Measurements from ENCODE around the gene NCF2.
A peak's percentile ranks its signal among the peaks of the same experiment; 100 is the strongest.

The NCF2 gene

GRCh38 chr1:183600634-183601033 is 10.4 kb upstream of the NCF2 start:
- H3K27ac Mint-ChIP-seq, result no peak overlapping the region
- H3K4me3 Mint-ChIP-seq, result no peak overlapping the region
- peaks cover 19% of the 10 kb centered on the region for H3K4me1 Mint-ChIP-seq
- no peaks in the 10 kb centered on the region for H3K36me3 Mint-ChIP-seq
- no peaks in the 10 kb centered on the region for H3K9me3 Mint-ChIP-seq
- DNase-seq (ENCODE audit: low spot score in 2 of 2), result no peak
- no peak for ATAC-seq

GRCh38 chr1:183600136-183600535 is 9.9 kb upstream of the NCF2 start:
- ATAC-seq, result peak; percentile 42
- H3K9me3 Mint-ChIP-seq, result no peaks in the 10 kb centered on the region
- H3K4me1 Mint-ChIP-seq, result peaks cover 19% of the 10 kb centered on the region
- H3K4me3 Mint-ChIP-seq, result no peak overlapping the region
- DNase-seq (ENCODE audit: low spot score in 2 of 2), result no peak
- H3K27ac Mint-ChIP-seq, result no peak overlapping the region
- H3K36me3 Mint-ChIP-seq, result no peaks in the 10 kb centered on the region

- ATAC-seq (peak; percentile 47), DNase-seq (ENCODE audit: low spot score in 2 of 2) (no peak)
- H3K4me1 Mint-ChIP-seq, result peaks cover 9% of the 10 kb centered on the region
- no peaks in the 10 kb centered on the region for H3K9me3 Mint-ChIP-seq
- H3K4me3 Mint-ChIP-seq, result no peak overlapping the region
- no peaks in the 10 kb centered on the region for H3K36me3 Mint-ChIP-seq
- H3K27ac Mint-ChIP-seq, result no peak overlapping the region
These were observed 8.1 kb upstream of the NCF2 start for GRCh38 chr1:183598386-183598785.

- H3K27ac Mint-ChIP-seq, result no peak overlapping the region
These were observed 7.5 kb upstream of the NCF2 start for GRCh38 chr1:183597656-183598347.

GRCh38 chr1:183596500-183596899 is 6.2 kb upstream of the NCF2 start:
- no peak overlapping the region for H3K4me3 Mint-ChIP-seq
- H3K4me1 Mint-ChIP-seq, result peaks cover 14% of the 10 kb centered on the region
- no peaks in the 10 kb centered on the region for H3K9me3 Mint-ChIP-seq
- no peaks in the 10 kb centered on the region for H3K36me3 Mint-ChIP-seq
- no peak for ATAC-seq
- no peak for DNase-seq (ENCODE audit: low spot score in 2 of 2)
- no peak overlapping the region for H3K27ac Mint-ChIP-seq

More at GRCh38 chr1:183597656-183598347, 7.5 kb upstream of the NCF2 start:
- no peak for DNase-seq (ENCODE audit: low spot score in 2 of 2)
- Mint-ChIP-seq H3K4me1 (peaks cover 14% of the 10 kb centered on the region), H3K4me3 (no peak overlapping the region), H3K36me3 (no peaks in the 10 kb centered on the region), H3K9me3 (no peaks in the 10 kb centered on the region)
- ATAC-seq, result no peak

GRCh38 chr1:183595537-183595936 is 5.3 kb upstream of the NCF2 start:
- Mint-ChIP-seq H3K36me3 (no peaks in the 10 kb centered on the region), H3K4me3 (no peak overlapping the region), H3K27ac (no peak overlapping the region), H3K9me3 (no peaks in the 10 kb centered on the region), H3K4me1 (peaks cover 21% of the 10 kb centered on the region)
- no peak for DNase-seq (ENCODE audit: low spot score in 2 of 2)
- no peak for ATAC-seq

- Mint-ChIP-seq H3K27ac (peak overlapping the region; percentile 15), H3K36me3 (no peaks in the 10 kb centered on the region), H3K4me1 (peaks cover 26% of the 10 kb centered on the region), H3K4me3 (no peak overlapping the region), H3K9me3 (no peaks in the 10 kb centered on the region)
- ATAC-seq (peak; percentile 37), DNase-seq (ENCODE audit: low spot score in 2 of 2) (no peak)
These were observed 3.1 kb upstream of the NCF2 start for GRCh38 chr1:183593356-183593755.

- Mint-ChIP-seq H3K36me3 (no peaks in the 10 kb centered on the region), H3K4me3 (no peak overlapping the region), H3K27ac (peak overlapping the region; percentile 15), H3K9me3 (no peaks in the 10 kb centered on the region), H3K4me1 (peaks cover 23% of the 10 kb centered on the region)
- ATAC-seq, result no peak
- no peak for DNase-seq (ENCODE audit: low spot score in 2 of 2)
These were observed 2.5 kb upstream of the NCF2 start for GRCh38 chr1:183592733-183593132.

GRCh38 chr1:183589874-183590243 is 400 bp downstream of the NCF2 start:
- Mint-ChIP-seq H3K36me3 (no peaks in the 10 kb centered on the region), H3K4me1 (peaks cover 23% of the 10 kb centered on the region), H3K27ac (peak overlapping the region; percentile 77), H3K4me3 (peak overlapping the region; percentile 53), H3K9me3 (no peaks in the 10 kb centered on the region)
- ATAC-seq, result no peak
- no peak for DNase-seq (ENCODE audit: low spot score in 2 of 2)

- Mint-ChIP-seq H3K27ac (no peak overlapping the region), H3K9me3 (no peaks in the 10 kb centered on the region), H3K36me3 (no peaks in the 10 kb centered on the region), H3K4me3 (no peak overlapping the region), H3K4me1 (peaks cover 23% of the 10 kb centered on the region)
- ATAC-seq (no peak), DNase-seq (ENCODE audit: low spot score in 2 of 2) (no peak)
These were observed 875 bp downstream of the NCF2 start for GRCh38 chr1:183589384-183589783.

GRCh38 chr1:183588827-183589226 is 1.4 kb downstream of the NCF2 start:
- no peaks in the 10 kb centered on the region for H3K36me3 Mint-ChIP-seq
- no peaks in the 10 kb centered on the region for H3K9me3 Mint-ChIP-seq
- no peak overlapping the region for H3K27ac Mint-ChIP-seq
- DNase-seq (ENCODE audit: low spot score in 2 of 2) (no peak), ATAC-seq (no peak)
- H3K4me3 Mint-ChIP-seq, result no peak overlapping the region
- peaks cover 23% of the 10 kb centered on the region for H3K4me1 Mint-ChIP-seq

- Mint-ChIP-seq H3K27ac (no peak overlapping the region), H3K4me1 (peaks cover 14% of the 10 kb centered on the region), H3K4me3 (no peak overlapping the region), H3K9me3 (no peaks in the 10 kb centered on the region), H3K36me3 (no peaks in the 10 kb centered on the region)
- ATAC-seq, result no peak
- DNase-seq (ENCODE audit: low spot score in 2 of 2), result no peak
These were observed 3.3 kb downstream of the NCF2 start for GRCh38 chr1:183586926-183587325.

- DNase-seq (ENCODE audit: low spot score in 2 of 2) (no peak), ATAC-seq (no peak)
- no peak overlapping the region for H3K4me3 Mint-ChIP-seq
- peaks cover 14% of the 10 kb centered on the region for H3K4me1 Mint-ChIP-seq
- H3K36me3 Mint-ChIP-seq, result no peaks in the 10 kb centered on the region
- H3K9me3 Mint-ChIP-seq, result no peaks in the 10 kb centered on the region
- H3K27ac Mint-ChIP-seq, result no peak overlapping the region
These were observed 3.8 kb downstream of the NCF2 start for GRCh38 chr1:183586455-183586854.

- ATAC-seq, result no peak
- DNase-seq (ENCODE audit: low spot score in 2 of 2), result no peak
- Mint-ChIP-seq H3K4me1 (peaks cover 8% of the 10 kb centered on the region), H3K9me3 (no peaks in the 10 kb centered on the region), H3K27ac (no peak overlapping the region), H3K36me3 (no peaks in the 10 kb centered on the region), H3K4me3 (no peak overlapping the region)
These were observed 5.2 kb downstream of the NCF2 start for GRCh38 chr1:183585038-183585437.

- Mint-ChIP-seq H3K9me3 (no peaks in the 10 kb centered on the region), H3K27ac (no peak overlapping the region), H3K4me1 (peaks cover 10% of the 10 kb centered on the region), H3K36me3 (no peaks in the 10 kb centered on the region), H3K4me3 (no peak overlapping the region)
- DNase-seq (ENCODE audit: low spot score in 2 of 2), result no peak
- no peak for ATAC-seq
These were observed 6.1 kb downstream of the NCF2 start for GRCh38 chr1:183584147-183584546.

- no peak overlapping the region for H3K27ac Mint-ChIP-seq
- no peaks in the 10 kb centered on the region for H3K36me3 Mint-ChIP-seq
- no peak for ATAC-seq
- no peaks in the 10 kb centered on the region for H3K9me3 Mint-ChIP-seq
- DNase-seq (ENCODE audit: low spot score in 2 of 2), result no peak
- H3K4me3 Mint-ChIP-seq, result no peak overlapping the region
- H3K4me1 Mint-ChIP-seq, result peaks cover 10% of the 10 kb centered on the region
These were observed 6.8 kb downstream of the NCF2 start for GRCh38 chr1:183583466-183583865.
